GM18519 (cell line): ENCODE results near the gene NOSTRIN.
"Not testable (repeated sequence)": the region's sequence is repeated elsewhere in the genome, so short reads cannot be mapped to it uniquely, and the experiment has no call there.

Experiments used
- ATAC-seq: cut with Tn5 transposase; IDR thresholded peaks from one replicate; pipeline ENCODE4 v1.9.1; 2021; ENCODE audit warnings: mild to moderate bottlenecking, moderate library complexity; ENCODE audit not compliant: unreplicated experiment, low FRiP score

Gene NOSTRIN

DNA sequence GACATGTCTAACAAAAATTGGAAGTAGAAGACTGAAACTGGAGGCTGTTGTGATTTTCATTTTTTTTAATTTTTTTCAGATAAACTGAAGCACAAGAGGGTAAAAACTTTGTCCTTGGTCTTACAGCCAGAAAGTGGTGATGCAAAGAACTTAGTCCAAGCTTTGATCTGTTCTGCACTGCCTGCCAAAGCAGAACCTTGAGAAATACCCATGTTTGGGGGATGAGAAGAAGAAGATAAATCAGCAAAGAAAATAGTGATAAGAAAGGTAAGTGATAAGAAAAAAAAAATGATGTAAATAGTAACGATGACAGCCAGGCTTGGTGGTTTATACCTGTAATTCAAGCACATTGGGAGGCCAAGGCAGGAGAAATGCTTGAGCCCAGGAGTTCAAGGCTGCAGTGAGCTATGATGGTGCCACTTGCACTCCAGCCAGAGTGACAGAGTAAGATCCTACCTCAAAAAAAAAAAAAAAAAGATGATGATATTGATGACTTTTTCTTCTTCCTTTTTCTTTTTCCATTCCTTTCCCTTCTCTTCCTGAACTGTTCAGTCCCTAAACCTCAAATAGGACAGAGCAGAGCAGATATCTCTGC, 14.6 kb upstream of the NOSTRIN start:
- no peak for ATAC-seq

DNA sequence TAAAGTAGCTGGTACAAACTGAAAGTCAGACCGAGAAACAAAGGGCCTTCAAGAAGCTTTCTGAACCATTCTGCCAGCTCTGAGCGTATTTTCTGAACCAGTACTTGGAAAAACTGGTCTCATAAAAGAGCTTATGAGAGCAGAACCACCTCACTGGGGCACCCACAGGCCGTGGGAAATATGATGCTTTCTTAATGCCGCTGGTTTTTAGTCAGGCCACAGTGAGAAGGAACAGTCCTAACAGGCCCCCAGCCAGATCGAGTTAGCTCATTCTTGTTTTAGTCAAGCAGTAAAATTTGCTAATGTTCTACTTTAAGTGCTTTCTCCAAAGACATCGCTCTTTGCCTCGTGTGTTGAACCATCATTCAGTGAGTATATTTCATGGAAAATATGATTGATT, 12.7 kb upstream of the NOSTRIN start:
- ATAC-seq: no peak

DNA sequence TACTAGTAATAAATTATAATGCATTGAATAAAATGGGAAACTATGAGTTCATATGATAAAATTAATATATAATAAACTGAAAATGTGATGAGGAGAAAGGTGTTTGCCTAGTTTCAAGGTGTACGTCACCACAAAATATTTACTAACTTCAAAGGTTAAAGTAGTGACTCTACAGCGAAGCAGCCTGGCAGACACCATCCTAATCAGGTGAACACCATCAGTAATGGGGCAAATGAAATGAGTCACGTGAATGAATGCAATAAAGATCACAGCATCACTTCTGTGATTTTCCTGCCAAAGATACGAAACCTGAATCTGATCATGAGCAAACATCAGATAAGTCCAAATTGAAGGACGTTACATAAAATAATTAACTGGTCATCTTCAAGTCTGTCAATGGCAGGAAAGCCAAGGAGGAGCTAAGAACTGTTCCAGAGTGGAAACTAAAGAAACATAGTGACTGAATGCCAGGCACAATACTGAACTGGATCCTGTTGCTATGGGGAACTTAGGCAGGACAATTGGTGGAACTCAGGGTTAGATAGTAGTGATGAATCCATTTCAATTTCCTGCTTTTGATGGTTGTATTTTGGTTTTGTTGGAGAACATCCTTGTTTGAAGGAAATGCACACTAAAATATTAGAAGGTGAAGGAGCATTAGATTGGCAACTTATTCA, 12.1 kb upstream of the NOSTRIN start:
- no peak for ATAC-seq

DNA sequence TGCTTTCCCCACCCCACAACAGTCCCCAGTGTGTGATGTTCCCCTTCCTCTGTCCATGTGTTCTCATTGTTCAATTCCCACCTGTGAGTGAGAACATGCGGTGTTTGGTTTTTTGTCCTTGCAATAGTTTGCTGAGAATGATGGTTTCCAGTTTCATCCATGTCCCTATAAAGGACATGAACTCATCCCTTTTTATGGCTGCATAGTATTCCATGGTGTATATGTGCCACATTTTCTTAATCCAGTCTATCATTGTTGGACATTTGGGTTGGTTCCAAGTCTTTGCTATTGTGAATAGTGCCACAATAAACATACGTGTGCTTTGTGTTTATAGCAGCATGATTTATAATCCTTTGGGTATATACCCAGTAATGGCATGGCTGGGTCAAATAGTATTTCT, 11.3 kb upstream of the NOSTRIN start:
- ATAC-seq: not testable (repeated sequence)

DNA sequence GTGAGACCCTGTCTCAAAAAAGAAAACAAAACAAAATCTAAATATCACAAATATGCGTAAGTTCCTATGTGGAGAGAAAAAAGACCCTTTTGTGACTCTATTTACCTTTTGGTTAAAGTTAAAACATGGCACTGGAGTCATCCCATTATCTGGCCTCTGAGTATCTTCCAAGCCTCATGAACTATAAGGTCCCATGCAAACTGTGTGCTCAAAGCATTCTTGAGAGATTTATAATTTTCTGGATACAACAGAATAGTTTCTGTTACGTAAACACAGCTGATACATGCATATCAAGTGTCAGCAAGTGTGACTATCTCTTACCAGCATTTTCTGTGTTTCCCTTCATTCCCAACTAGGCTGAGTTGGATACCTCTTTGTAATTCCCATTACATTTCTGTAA, 8.8 kb upstream of the NOSTRIN start:
- no peak for ATAC-seq

DNA sequence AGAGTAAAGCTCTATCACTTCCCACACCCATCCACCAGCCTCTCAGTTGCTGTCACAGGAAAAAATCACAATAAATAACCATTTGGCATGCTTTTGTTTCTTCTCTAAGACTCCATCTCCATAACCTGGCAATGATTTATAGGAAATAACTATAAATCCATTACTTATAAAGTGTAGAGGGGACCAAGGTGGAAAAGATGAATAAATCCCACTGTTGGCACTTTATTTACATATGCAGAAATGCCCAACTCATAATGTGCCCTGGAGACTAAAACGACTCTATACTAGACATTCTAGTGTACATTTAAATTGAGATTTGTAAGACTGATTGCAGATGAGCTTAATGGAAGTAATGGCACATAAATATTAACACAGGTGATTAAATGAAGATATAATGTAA, 7.5 kb upstream of the NOSTRIN start:
- ATAC-seq: no peak

DNA sequence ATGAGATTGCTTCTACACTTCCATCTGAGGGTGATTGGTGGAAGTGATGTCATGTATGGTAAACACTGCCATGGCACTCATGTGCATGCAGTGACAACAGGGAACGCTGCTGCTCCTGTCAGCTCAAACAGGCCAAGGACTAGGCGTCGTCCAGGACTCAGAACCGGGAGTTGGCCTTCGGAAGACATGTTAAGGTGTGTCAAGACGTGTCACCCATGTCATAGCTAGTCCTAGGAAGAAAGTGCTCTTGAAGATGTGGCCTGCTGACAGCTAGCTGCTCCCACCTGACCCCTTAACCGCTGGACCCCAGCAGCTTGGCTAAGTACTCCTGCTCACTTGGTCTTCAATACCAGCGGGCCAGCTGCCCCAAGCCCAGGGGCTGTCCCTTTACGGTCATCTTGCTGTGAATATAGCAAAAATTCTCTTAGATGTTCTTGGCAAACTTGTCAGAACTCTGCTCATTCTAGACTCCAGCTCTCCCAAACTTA, 6.3 kb upstream of the NOSTRIN start:
- ATAC-seq: no peak

DNA sequence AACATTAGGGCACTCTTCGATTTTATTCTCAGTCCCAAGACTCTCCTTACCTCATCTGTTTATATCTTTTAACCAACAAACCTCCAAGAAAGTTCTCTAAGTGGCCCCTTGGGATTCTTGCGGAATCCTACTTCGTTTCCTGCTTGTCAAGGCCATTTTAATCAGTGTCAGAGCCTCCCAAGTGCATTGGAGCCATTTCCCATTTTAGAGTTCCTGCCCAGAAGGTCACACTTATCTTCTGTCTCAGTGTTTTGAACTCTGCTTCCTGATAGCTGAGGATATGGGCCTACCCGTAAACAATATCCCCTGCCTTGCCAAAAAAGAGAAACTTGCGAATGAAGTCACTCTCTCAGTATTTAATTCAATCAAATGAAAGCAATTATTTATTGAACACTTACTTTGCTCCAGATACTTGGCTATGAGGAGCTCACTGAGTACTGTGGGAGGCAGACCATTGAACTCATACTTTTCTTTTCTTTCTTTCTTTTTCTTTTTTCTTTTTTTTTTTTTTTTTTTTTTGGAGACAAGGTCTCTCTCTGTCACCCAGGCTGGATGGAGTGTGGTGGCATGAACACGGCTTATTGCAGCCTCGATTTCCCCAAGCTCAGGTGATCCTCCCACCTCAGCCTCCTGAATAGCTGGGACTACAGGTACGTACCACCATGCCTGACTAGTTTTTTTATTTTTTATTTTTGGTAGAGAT, 5.7 kb upstream of the NOSTRIN start:
- ATAC-seq: no peak

DNA sequence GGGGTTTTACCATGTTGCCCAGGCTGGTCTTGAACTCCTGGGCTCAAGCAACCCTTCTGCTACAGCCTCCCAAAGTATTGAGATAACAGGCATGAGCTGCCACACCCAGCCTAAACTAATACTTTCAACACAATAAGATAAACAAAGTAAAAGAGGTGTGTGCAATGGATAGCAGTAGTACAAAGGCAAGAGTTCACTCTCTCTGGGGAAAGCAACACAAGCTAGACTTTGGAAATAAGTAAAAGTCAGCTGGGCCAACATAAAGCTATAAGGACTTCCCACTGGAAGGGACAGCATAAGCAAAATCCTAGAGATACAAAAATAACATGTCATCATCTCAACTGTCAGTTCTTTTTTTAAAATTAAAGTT, 5.2 kb upstream of the NOSTRIN start:
- no peak for ATAC-seq

DNA sequence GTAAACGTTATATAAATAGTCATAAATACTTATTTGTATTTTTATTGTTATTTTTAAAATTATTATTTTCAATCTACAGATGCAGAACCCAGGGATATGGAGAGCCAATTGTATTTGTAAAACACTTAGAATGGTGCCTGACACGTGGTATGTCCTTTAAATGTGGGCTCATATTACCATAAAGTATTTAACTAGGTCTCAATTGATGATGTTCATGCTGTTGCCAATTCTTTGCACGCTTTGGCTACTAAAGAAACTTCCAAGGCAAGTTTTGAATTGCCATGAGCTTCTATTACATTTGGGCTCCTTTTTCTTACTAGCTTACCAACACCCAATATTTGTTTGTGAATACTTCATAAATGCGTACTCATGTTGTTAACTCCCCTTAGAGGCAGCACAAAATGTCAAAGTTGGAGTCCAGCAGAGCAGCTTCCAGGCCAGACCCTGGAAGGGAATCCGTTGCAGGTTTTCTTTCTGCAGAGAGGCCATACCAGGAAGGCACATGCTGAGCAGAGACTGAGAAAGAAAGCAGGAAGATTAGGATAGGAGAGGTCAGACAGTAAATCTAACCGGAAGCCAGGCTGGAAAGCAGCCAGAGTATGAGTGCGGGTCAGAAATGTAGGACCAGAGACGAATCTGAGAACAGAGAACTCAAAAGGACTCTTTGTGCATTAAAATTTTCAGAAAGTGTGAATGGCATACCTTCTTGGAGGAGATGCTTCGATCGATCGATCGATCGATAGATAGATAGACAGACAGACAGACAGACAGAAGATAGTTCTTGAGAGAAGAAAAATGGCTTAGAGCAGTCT, 4.2 kb upstream of the NOSTRIN start:
- ATAC-seq: no peak

DNA sequence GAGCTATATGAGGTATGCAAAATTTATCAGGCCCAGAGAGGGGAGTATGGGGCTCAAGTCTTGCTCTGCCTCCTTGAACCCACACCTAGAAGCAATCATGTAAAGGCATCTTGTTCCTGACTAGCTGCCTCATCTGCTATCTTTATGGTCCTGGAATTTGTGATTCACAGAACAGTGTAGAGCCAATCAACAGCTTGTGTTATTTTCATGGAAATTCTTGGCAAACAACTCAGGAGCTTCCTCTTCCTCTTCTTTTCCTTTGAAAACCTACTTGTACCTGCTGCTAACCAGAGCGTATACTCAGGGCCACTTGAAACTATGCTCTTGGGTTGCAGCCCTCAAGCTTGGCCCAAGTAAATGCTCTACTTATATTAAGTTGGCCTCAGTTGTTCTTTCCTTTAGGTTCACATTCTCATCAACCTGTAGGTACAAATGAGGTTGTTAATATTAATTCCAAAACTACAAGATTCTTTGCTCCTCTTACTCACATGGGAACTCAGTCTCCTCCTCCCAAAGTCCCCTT, 3.5 kb upstream of the NOSTRIN start:
- no peak for ATAC-seq

DNA sequence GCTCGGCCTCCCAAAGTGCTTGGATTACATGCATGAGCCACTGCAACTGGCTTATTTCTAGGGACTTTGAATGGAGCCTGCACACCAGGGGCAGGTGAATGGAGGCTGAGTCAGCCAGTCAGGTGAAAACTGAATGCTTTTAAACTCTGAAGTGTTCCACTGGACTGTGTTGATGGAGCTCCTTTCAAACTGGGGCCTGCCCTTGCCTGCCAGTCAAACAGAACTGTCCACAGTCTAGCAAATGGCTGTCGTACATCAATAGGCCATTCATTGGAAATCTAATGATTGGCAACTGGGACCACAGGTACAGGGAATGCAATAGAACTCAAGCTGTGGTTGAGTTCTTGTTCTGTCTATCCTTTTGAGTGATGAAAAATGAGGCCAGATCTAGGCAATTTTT, 966 bp upstream of the NOSTRIN start:
- ATAC-seq: no peak

DNA sequence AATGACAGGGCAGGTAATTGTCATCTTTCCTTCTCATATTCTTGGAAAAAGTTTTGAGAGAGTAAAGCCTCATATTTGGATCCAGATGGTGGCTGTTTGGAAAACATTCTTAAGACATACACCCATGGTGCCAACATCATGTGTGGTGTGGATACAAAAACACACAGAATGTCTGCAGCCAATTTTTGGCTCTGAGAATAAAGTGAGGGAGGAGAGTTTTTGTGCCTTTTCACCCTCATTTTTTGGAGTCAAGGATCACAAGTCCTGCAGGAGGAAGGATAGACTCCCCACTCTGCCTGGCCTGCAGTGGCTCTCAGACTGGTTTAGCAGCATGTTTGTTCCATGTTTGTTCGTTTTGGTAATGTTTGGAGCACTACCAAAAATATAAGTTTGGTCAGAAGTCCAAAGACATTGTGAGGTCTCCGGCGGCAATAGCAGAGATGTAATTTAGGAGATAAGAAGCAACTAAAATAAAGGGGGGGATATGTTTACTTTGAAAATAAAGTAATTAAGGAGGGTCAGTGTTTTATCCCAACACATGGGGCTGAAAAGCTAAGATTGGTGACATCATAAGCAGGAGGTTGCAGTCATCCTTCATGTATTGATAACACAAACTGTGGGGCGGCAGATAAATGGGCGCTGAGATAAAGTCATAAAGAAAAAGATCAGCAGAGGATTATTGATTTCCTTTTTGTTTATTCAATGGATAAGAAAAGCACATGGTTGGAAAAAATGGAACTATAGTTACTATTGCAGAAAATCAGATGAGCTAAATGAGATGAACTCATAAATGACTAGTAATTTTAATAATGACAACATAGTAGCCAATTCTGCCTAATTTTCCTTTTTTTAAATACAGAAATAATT, 655 bp downstream of the NOSTRIN start:
- ATAC-seq: no peak

DNA sequence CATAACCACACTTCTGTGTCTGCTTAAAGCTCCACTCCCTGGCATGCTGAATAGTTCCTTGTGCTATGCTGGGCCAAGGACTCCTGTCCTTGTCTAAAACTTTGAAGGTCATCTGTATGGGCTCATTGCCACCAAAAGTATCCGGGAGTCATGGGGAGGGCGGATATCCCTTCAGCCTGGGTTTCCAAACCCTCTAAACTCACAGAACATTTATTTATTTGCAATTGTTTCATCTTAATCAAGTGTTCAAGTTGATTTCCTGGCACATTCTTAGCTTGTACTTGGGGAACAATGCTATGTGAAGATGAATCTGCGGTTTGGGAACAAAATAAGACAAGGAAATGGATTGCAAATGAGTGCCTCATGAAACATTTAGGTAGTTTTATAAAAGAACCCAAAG, 1.8 kb downstream of the NOSTRIN start:
- no peak for ATAC-seq

DNA sequence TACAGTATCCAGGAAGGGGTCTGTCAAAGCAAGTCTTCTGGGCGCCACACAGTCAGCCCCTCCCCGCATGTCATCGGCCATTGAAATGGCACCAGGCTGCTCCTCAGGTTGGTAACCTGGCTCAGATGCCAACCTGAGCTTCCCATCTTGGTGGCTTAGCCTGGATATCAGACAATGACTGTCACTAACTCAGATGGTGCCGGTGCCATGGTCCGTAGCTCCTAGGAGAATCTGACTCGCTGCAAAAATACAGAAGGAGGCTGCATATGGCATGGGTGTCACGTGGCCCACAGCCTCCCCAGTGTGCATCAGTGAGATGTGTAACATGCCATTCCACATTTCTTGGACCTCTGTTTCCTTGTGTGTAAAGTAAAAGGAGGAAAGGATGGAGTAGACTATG, 3.2 kb downstream of the NOSTRIN start:
- ATAC-seq: no peak

DNA sequence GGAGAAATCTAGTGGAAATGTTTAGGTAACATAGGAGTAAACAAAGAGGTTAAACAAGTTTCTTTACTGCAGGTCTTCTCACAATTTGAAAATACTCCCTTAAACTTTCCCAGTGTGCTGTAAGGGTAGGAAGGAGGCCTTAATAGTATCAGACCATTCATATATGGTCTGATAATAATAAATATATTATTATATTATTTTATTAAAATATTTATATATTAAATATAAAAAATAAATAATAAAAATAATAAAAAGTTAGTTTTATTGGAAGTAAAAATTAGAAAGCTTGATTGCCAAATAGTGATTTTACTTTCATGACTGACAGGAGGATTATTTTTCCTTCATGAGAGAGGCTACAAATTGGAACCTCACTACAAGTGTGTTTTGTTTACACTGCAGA, 7.1 kb downstream of the NOSTRIN start:
- no peak for ATAC-seq

DNA sequence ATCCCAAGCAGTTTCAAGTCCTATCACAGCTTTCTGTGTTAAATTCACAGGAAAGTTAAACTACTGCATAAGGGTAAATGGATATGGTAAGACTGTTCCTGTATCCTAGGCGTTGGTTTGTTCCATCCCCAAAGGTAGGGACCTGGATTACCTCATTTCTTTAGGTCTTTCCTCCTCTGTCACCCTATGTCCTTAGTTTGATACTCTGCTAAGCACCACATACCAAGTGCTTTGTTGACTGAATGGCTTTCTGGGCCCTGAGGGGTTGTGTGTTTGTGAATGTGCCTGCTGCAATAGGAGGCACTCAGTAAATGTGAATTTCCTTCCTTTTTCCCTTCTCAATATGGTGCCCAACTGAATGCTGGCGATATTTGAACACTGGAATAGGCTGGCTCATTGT, 7.8 kb downstream of the NOSTRIN start:
- no peak for ATAC-seq

DNA sequence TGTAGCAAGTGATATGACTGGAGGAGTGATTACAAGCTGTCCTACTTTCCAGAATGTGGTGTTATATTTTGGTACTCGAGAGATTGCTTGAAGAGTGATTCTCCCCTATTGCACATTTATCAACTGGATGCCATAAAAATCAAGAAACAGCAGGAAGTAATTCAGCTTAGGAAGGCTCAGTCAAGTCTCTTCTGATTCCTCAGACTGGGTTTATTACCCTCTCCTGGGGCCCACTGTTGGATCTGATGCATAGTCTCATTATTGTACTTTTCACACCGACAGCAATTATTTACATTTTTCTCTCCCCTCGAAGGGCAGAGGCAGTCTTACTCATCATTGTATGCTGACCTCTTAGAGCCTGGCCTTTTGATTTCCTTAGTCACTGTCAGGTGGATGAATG, 9.3 kb downstream of the NOSTRIN start:
- ATAC-seq: no peak

DNA sequence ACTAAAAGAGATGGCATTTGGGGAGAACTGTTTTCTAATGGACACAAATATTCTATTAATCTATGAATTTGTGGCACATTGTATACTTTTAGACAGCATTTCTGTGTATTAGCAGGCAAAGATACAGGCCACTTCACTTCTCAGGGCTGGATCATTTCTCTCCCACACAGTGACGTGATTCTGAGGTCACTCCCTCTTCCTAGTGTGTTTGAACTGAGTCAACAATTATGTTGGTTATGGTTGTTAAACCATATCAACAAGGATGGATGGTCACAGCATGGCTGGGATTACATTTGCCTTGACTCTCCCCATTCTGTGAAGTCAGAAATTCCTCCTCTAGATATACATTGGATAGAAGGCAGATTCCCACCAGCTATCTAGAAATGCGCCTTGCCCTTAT, 11.6 kb downstream of the NOSTRIN start:
- ATAC-seq: no peak
